ENCODE data around the gene METTL9. TPM values are rescaled to one million over a fixed set of nuclear protein-coding genes. Genes with fewer than 3 reads are reported as not detected.
"Not testable (repeated sequence)": the region's sequence is repeated elsewhere in the genome, so short reads cannot be mapped to it uniquely, and the experiment has no call there.

The METTL9 gene
- polyA plus RNA-seq, 1 donor from 2014 or later: 78.5 TPM

- Mint-ChIP-seq H3K27ac (no peak overlapping the region), H3K27me3 (no peaks in the 10 kb centered on the region), H3K4me1 (peaks cover 45 to 57% (median 46%) of the 10 kb centered on the region in 3 donors), H3K4me3 (no peak overlapping the region), H3K9me3 (no peaks in the 10 kb centered on the region), H3K36me3 (peaks cover 7% of the 10 kb centered on the region)
Measured at GRCh38 chr16:21611556-21612384, 12.4 kb downstream of the METTL9 start.

- Mint-ChIP-seq H3K27me3 (no peaks in the 10 kb centered on the region), H3K9me3 (no peaks in the 10 kb centered on the region), H3K4me3 (no peak overlapping the region), H3K36me3 (peaks cover 7% of the 10 kb centered on the region), H3K4me1 (peaks cover 48 to 67% (median 51%) of the 10 kb centered on the region in 3 donors), H3K27ac (no peak overlapping the region)
Measured at GRCh38 chr16:21613361-21613760, 14.0 kb downstream of the METTL9 start.

GRCh38 chr16:21613781-21614180, 14.4 kb downstream of the METTL9 start:
- H3K36me3 Mint-ChIP-seq: peaks cover 7% of the 10 kb centered on the region
- no peaks in the 10 kb centered on the region for H3K9me3 Mint-ChIP-seq
- no peak overlapping the region for H3K4me3 Mint-ChIP-seq
- H3K27me3 Mint-ChIP-seq: no peaks in the 10 kb centered on the region
- H3K4me1 Mint-ChIP-seq: peaks cover 44 to 63% (median 51%) of the 10 kb centered on the region in 3 donors
- H3K27ac Mint-ChIP-seq: no peak overlapping the region

DNA sequence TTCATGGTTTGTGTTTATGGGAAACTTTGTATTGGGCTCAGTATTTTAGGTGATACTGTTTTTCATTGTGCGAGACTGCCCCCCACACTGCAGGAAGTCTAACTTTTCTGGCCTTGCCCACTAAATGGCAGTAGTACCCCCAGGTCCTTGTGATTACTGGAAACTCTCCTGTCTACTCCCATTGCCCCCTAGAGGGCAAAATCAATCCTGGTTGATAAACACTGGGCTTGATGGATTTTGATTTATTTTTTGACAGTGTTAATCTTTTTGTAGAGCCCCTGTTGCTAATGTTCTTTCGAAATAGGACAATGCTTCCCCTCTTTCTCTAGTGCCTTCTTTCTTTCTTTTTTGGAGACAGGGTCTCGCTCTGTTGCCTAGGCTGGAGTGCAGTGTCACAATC, 15.5 kb downstream of the METTL9 start:
- no peaks in the 10 kb centered on the region for H3K9me3 Mint-ChIP-seq
- H3K36me3 Mint-ChIP-seq: peaks cover 5% of the 10 kb centered on the region
- H3K27me3 Mint-ChIP-seq: no peaks in the 10 kb centered on the region
- H3K4me3 Mint-ChIP-seq: peak overlapping the region in 1 of 4 donors; percentile 68
- H3K4me1 Mint-ChIP-seq: peaks cover 37 to 53% (median 48%) of the 10 kb centered on the region in 3 donors
- H3K27ac Mint-ChIP-seq: no peak overlapping the region

- Mint-ChIP-seq H3K4me1 (peaks cover 20 to 37% (median 32%) of the 10 kb centered on the region in 3 donors), H3K27ac (peak overlapping the region in 2 of 3 donors; percentile 41 to 58), H3K9me3 (no peaks in the 10 kb centered on the region), H3K4me3 (peak overlapping the region in 1 of 4 donors; percentile 9), H3K27me3 (no peaks in the 10 kb centered on the region), H3K36me3 (peaks cover 5% of the 10 kb centered on the region)
Measured at GRCh38 chr16:21617607-21618006, 18.2 kb downstream of the METTL9 start.

- H3K4me3 Mint-ChIP-seq: peak overlapping the region in 1 of 4 donors; percentile 9
- no peaks in the 10 kb centered on the region for H3K27me3 Mint-ChIP-seq
- no peaks in the 10 kb centered on the region for H3K9me3 Mint-ChIP-seq
- peaks cover 17 to 33% (median 29%) of the 10 kb centered on the region in 3 donors for H3K4me1 Mint-ChIP-seq
- peaks cover 3% of the 10 kb centered on the region for H3K36me3 Mint-ChIP-seq
- H3K27ac Mint-ChIP-seq: no peak overlapping the region
Measured at GRCh38 chr16:21618281-21618680, 18.9 kb downstream of the METTL9 start.

- Mint-ChIP-seq H3K4me1 (peaks cover 16 to 28% (median 25%) of the 10 kb centered on the region in 3 donors), H3K4me3 (no peak overlapping the region), H3K27me3 (no peaks in the 10 kb centered on the region), H3K27ac (no peak overlapping the region), H3K36me3 (peaks cover 10% of the 10 kb centered on the region), H3K9me3 (no peaks in the 10 kb centered on the region)
Measured at GRCh38 chr16:21619765-21620425, 20.5 kb downstream of the METTL9 start.

GRCh38 chr16:21620592-21620991, 21.2 kb downstream of the METTL9 start:
- H3K4me3 Mint-ChIP-seq: no peak overlapping the region
- no peaks in the 10 kb centered on the region for H3K27me3 Mint-ChIP-seq
- H3K9me3 Mint-ChIP-seq: no peaks in the 10 kb centered on the region
- H3K4me1 Mint-ChIP-seq: peaks cover 12 to 26% (median 22%) of the 10 kb centered on the region in 3 donors
- no peak overlapping the region for H3K27ac Mint-ChIP-seq
- H3K36me3 Mint-ChIP-seq: peaks cover 10% of the 10 kb centered on the region

GRCh38 chr16:21622545-21622944, 23.2 kb downstream of the METTL9 start:
- Mint-ChIP-seq H3K27ac (no peak overlapping the region), H3K36me3 (peaks cover 13% of the 10 kb centered on the region), H3K9me3 (no peaks in the 10 kb centered on the region), H3K27me3 (no peaks in the 10 kb centered on the region), H3K4me1 (peaks cover 7 to 17% (median 11%) of the 10 kb centered on the region in 3 donors), H3K4me3 (no peak overlapping the region)

GRCh38 chr16:21625026-21625425, 25.6 kb downstream of the METTL9 start:
- no peaks in the 10 kb centered on the region for H3K9me3 Mint-ChIP-seq
- peaks cover 2 to 7% (median 4%) of the 10 kb centered on the region in 3 donors for H3K4me1 Mint-ChIP-seq
- H3K27ac Mint-ChIP-seq: no peak overlapping the region
- peaks cover 11% of the 10 kb centered on the region for H3K36me3 Mint-ChIP-seq
- no peaks in the 10 kb centered on the region for H3K27me3 Mint-ChIP-seq
- H3K4me3 Mint-ChIP-seq: no peak overlapping the region

DNA sequence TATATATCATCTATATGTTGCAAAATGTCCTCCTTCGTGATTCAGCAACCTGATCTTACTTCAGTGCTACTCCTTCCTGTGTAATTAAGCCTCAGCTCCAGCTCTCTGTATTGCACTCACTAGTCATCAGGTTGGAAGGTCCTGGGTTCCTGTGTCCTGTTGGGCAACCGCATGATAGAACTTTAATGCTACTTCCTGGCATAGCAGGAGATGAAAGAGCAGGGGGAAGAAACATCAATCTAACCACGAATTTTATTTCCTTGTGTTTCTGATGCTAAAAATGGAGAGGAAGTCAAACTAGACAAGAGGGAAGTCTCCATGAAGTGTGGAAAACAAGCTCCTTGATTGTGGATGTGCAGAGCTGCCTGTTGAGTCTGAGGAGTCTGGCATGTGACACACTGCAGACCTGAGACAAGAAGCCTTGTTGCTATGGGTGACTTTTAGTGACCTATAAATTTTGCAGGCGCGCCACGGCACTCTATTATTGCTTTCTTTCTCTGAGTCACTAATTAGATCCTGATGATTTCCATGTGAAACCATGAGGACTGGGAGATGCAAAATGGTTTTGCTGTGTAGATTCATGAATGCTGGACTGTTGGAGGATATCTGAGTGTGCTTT, 27.4 kb downstream of the METTL9 start:
- H3K27me3 Mint-ChIP-seq: no peaks in the 10 kb centered on the region
- H3K36me3 Mint-ChIP-seq: peaks cover 11% of the 10 kb centered on the region
- H3K27ac Mint-ChIP-seq: peak overlapping the region in 2 of 3 donors; percentile 17 to 67
- H3K4me1 Mint-ChIP-seq: peaks cover 2 to 6% (median 4%) of the 10 kb centered on the region in 3 donors
- H3K9me3 Mint-ChIP-seq: no peaks in the 10 kb centered on the region
- no peak overlapping the region for H3K4me3 Mint-ChIP-seq

GRCh38 chr16:21628121-21628726, 28.8 kb downstream of the METTL9 start:
- peaks cover 10% of the 10 kb centered on the region for H3K36me3 Mint-ChIP-seq
- H3K27ac Mint-ChIP-seq: no peak overlapping the region
- H3K27me3 Mint-ChIP-seq: no peaks in the 10 kb centered on the region
- H3K4me3 Mint-ChIP-seq: no peak overlapping the region
- peaks cover 2 to 6% (median 4%) of the 10 kb centered on the region in 3 donors for H3K4me1 Mint-ChIP-seq
- H3K9me3 Mint-ChIP-seq: no peaks in the 10 kb centered on the region

GRCh38 chr16:21628772-21629171, 29.4 kb downstream of the METTL9 start:
- peaks cover 5% of the 10 kb centered on the region for H3K36me3 Mint-ChIP-seq
- H3K27me3 Mint-ChIP-seq: no peaks in the 10 kb centered on the region
- H3K27ac Mint-ChIP-seq: no peak overlapping the region
- no peak overlapping the region for H3K4me3 Mint-ChIP-seq
- H3K9me3 Mint-ChIP-seq: no peaks in the 10 kb centered on the region
- H3K4me1 Mint-ChIP-seq: peaks cover 2 to 6% (median 4%) of the 10 kb centered on the region in 3 donors

- not testable (repeated sequence) for H3K27ac Mint-ChIP-seq, H3K4me3 Mint-ChIP-seq, H3K27me3 Mint-ChIP-seq, H3K36me3 Mint-ChIP-seq, H3K4me1 Mint-ChIP-seq, H3K9me3 Mint-ChIP-seq
Measured at GRCh38 chr16:21629616-21630539, 30.5 kb downstream of the METTL9 start.
